ENCODE data around the gene GPR32. TPM values are rescaled to one million over a fixed set of nuclear protein-coding genes. Genes with fewer than 3 reads are reported as not detected.

The GPR32 gene
- total and polyA plus RNA-seq, 2 of the 8 experiments (the other 6 are each of a cell fraction or from before 2014, with no cell fraction given) = not detected

DNA sequence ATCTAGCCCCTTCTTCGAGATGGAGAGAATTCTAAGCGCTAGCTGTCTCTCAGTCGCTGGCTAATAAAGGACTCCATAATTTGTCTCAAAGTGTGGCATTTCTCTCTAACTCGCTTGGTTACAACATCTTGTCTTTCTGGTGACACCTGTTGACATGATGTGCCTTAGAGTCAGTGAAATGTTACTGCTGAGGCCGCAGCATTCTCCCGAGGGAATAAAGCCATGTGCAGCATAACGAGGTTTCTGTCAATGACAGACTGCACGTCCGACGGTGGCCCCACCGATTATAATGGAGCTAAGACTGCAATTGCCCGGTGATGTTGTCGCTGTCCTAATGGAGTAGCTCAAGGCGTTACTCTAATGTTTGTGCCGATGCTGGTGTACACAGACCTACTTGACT, 20.3 kb upstream of the GPR32 start:
- H3K27me3 ChIP-seq (replicated peaks in 1 of 4; ENCODE audit: control insufficient read depth in 3 of 4, extremely low read depth in 1 of 4, insufficient read depth in 3 of 4, low read length in 3 of 4) = peaks cover 0 to 1% (median 0%) of the 10 kb centered on the region in 4 experiments; a peak in 1 of 7 replicates
- H3K4me1 ChIP-seq (replicated peaks in 1 of 4; ENCODE audit: control insufficient read depth in 3 of 4, insufficient read depth in 4 of 4, low read length in 3 of 4) = no peaks in the 10 kb centered on the region
- no peak overlapping the region for H4K8ac ChIP-seq (ENCODE audit: extremely low read depth, insufficient read depth, low read length)
- no peak overlapping the region for H3K56ac ChIP-seq (replicated peaks; ENCODE audit: insufficient read length, low read depth, low read length)
- H2BK20ac ChIP-seq (ENCODE audit: low read length) = no peak overlapping the region
- no peak overlapping the region for H3K23ac ChIP-seq (ENCODE audit: insufficient read length)
- ChIA-PET POLR2A (ENCODE audit: partially characterized antibody) (interaction anchor here (1.2 kb wide), 1 partner anchor 44 kb away, joined by 3 read pairs; no protein-coding TSS in a partner anchor), CTCF (ENCODE audit: partially characterized antibody) (interaction anchor here (0.6 to 0.9 kb wide), 2 partner anchors 23 to 259 kb away, joined by 3 read pairs; no protein-coding TSS in a partner anchor)
- no peak overlapping the region for H3K9ac ChIP-seq (replicated peaks in 1 of 4; ENCODE audit: extremely low read depth in 1 of 4, low read depth in 3 of 4, low read length in 3 of 4)
- no peaks in the 10 kb centered on the region for H3K79me1 ChIP-seq (ENCODE audit: low read depth, low read length)
- no peak overlapping the region for H2BK15ac ChIP-seq (ENCODE audit: low read length)
- H2BK12ac ChIP-seq (ENCODE audit: low read depth, low read length) = no peak overlapping the region
- no peak overlapping the region for H3K4ac ChIP-seq (replicated peaks; ENCODE audit: insufficient read length, low read depth, low read length)
- H3K4me2 ChIP-seq (ENCODE audit: insufficient read depth in 1 of 2, low read depth in 2 of 2, low read length in 2 of 2) = no peak overlapping the region
- no peaks in the 10 kb centered on the region for H3K9me3 ChIP-seq (ENCODE audit: insufficient read depth in 2 of 2, low read depth in 1 of 2, low read length in 1 of 2)
- H2AFZ ChIP-seq (ENCODE audit: low read length) = no peak overlapping the region
- H2BK120ac ChIP-seq (replicated peaks; ENCODE audit: low read depth, low read length) = no peak overlapping the region
- no peaks in the 10 kb centered on the region for H3K79me2 ChIP-seq (ENCODE audit: control insufficient read depth in 1 of 2, insufficient read depth in 2 of 2, low read length in 2 of 2)
- H4K20me1 ChIP-seq (replicated peaks in 1 of 2; ENCODE audit: control insufficient read depth in 1 of 2, insufficient read depth in 2 of 2, low read length in 2 of 2) = no peaks in the 10 kb centered on the region
- no peaks in the 10 kb centered on the region for H3K23me2 ChIP-seq (ENCODE audit: low read depth, low read length)
- no peak overlapping the region for H4K5ac ChIP-seq (ENCODE audit: insufficient read length, low read depth, low read length)
- no peak overlapping the region for H3K27ac ChIP-seq (ENCODE audit: low read depth, low read length)
- no peak overlapping the region for H3K14ac ChIP-seq (ENCODE audit: insufficient read length)
- H3K36me3 ChIP-seq (ENCODE audit: control insufficient read depth in 2 of 4, insufficient read depth in 4 of 4, low read length in 3 of 4) = no peaks in the 10 kb centered on the region
- H4K91ac ChIP-seq (replicated peaks; ENCODE audit: insufficient read length, low read length) = no peak overlapping the region
- no peak overlapping the region for H3K18ac ChIP-seq (ENCODE audit: extremely low read depth, low read length)
- FAIRE-seq (no peak), DNase-seq (ENCODE audit: low read depth in 1 of 2, low spot score in 2 of 2) (no peak)
- WGBS, 2 experiments (ENCODE audit: extremely low coverage in 1 of 2, insufficient coverage in 1 of 2, insufficient read length in 1 of 2, insufficient replicate concordance in 2 of 2, low coverage in 1 of 2, low lambda C conversion rate in 2 of 2, missing lambda C conversion rate in 1 of 2) = 85% methylated on average over 15 of the region's 15 CpGs; no CpG with 5 or more reads in 1 of the 2 experiments
- no peak overlapping the region for H2AK5ac ChIP-seq (ENCODE audit: low read depth, low read length)
- no peak overlapping the region for H2BK5ac ChIP-seq (ENCODE audit: low read depth, low read length)
- no peak overlapping the region for H3K4me3 ChIP-seq (ENCODE audit: extremely low read depth in 1 of 4, insufficient read depth in 2 of 4, low read depth in 3 of 4, low read length in 4 of 4)
- no peak for TF ChIP-seq HDAC6 (IDR thresholded peaks at IDR 0.05; ENCODE audit: low read depth, low read length)
- TF ChIP-seq HDAC2 (IDR thresholded peaks at IDR 0.05; ENCODE audit: borderline replicate concordance in 1 of 2, low read depth in 2 of 2, low read length in 2 of 2) = no peak
- TF ChIP-seq POLR2A (IDR thresholded peaks at IDR 0.05; ENCODE audit: control extremely low read depth in 1 of 2, low read depth in 2 of 2, low read length in 2 of 2) = no peak
- no peak for TF ChIP-seq SAP30 (IDR thresholded peaks at IDR 0.05; ENCODE audit: insufficient read depth, insufficient replicate concordance, low read length)
- no peak for TF ChIP-seq JUN (IDR thresholded peaks at IDR 0.05; ENCODE audit: low read depth, low read length)
- no peak for TF ChIP-seq GABPA (IDR thresholded peaks at IDR 0.05; ENCODE audit: borderline replicate concordance, insufficient read depth, low read length)
- no peak for TF ChIP-seq EGR1 (IDR thresholded peaks at IDR 0.05; ENCODE audit: borderline replicate concordance, low read depth, low read length)
- TF ChIP-seq TAF7 (optimal IDR thresholded peaks at IDR 0.05; ENCODE audit: borderline replicate concordance, low read depth, low read length) = no peak
- no peak for TF ChIP-seq SRF (IDR thresholded peaks at IDR 0.05; ENCODE audit: low read depth, low read length)
- TF ChIP-seq TEAD4 (IDR thresholded peaks at IDR 0.05; ENCODE audit: low read depth, low read length) = no peak
- TF ChIP-seq, protein P1, sequence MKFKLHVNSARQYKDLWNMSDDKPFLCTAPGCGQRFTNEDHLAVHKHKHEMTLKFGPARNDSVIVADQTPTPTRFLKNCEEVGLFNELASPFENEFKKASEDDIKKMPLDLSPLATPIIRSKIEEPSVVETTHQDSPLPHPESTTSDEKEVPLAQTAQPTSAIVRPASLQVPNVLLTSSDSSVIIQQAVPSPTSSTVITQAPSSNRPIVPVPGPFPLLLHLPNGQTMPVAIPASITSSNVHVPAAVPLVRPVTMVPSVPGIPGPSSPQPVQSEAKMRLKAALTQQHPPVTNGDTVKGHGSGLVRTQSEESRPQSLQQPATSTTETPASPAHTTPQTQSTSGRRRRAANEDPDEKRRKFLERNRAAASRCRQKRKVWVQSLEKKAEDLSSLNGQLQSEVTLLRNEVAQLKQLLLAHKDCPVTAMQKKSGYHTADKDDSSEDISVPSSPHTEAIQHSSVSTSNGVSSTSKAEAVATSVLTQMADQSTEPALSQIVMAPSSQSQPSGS (IDR thresholded peaks at IDR 0.05; ENCODE audit: low read length) = no peak
